ENCODE results near the gene GALNT12.

DNA sequence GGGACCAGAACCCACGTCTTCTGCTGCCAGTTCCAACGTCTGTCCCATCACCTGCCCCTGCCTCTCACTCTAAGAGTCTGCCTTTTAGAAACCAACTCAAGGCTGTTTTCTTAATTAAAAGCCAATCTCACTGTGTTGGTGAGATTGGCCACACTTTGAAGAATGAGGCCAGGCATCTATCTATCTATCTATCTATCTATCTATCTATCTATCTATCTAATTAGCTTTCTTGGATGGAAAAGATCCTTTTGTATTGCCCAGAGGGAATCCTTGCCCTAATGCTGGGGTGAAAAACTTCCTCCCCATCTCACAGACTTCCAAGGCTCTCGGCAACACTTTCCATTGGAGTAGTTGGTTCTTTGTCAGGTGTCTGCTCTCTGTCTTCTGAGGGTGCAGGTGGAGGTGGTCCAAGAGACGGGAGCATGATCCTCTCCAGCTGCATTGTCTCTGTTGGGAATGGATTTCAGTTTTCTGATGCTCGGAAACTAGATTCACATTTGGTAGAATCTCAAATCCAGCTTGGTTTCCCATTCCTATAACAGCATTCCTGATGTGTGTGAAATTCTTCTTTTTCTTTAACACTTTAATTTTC is 57.9 kb downstream of the GALNT12 start:
- TF ChIP-seq, protein P1, sequence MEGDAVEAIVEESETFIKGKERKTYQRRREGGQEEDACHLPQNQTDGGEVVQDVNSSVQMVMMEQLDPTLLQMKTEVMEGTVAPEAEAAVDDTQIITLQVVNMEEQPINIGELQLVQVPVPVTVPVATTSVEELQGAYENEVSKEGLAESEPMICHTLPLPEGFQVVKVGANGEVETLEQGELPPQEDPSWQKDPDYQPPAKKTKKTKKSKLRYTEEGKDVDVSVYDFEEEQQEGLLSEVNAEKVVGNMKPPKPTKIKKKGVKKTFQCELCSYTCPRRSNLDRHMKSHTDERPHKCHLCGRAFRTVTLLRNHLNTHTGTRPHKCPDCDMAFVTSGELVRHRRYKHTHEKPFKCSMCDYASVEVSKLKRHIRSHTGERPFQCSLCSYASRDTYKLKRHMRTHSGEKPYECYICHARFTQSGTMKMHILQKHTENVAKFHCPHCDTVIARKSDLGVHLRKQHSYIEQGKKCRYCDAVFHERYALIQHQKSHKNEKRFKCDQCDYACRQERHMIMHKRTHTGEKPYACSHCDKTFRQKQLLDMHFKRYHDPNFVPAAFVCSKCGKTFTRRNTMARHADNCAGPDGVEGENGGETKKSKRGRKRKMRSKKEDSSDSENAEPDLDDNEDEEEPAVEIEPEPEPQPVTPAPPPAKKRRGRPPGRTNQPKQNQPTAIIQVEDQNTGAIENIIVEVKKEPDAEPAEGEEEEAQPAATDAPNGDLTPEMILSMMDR (IDR thresholded peaks at IDR 0.05): no peak
- no peak for TF ChIP-seq POLR2A (IDR thresholded peaks at IDR 0.05)
